A673 (cell line): Measurements from ENCODE around the gene LMOD3.

ENCODE experiments used
- CTCF ChIP-seq: fragments of 300-800, 200-600 bp; sonication (generic); conservative IDR thresholded peaks from 2 replicates; pipeline ENCODE4 v1.5.1; 2017; ENCODE audit warnings: low read depth, mild to moderate bottlenecking, antibody characterized with exemption, low read length, moderate library complexity, mixed read lengths
- EZH2 ChIP-seq: fragments of 200-600 bp; sonication (generic); IDR thresholded peaks from 2 replicates; pipeline ENCODE4 v1.6.1; 2017; ENCODE audit warnings: borderline replicate concordance, low read depth, mild to moderate bottlenecking, mixed read lengths, antibody characterized with exemption, low read length; ENCODE audit not compliant: poor library complexity, severe bottlenecking

GRCh38 chr3:69058947-69059224, 63.5 kb downstream of the LMOD3 start:
- no peak for TF ChIP-seq CTCF
- no peak for TF ChIP-seq EZH2
